HL-60 (cell line): Measurements from ENCODE around the gene GRP.

ENCODE experiments used
- DNase-seq, 2 experiments: peaks; one replicate each; pipeline ENCODE4 v3.0.0-alpha.2; 2010 to 2020; ENCODE audit warnings: low read depth in 1 of 2, low spot score in 1 of 2
- H3K27ac ChIP-seq: fragments of 250-450 bp; sonication (Bioruptor Pico); replicated peaks from 2 replicates; pipeline ENCODE4 v1.5.1; 2020; ENCODE audit warnings: mild to moderate bottlenecking, moderate library complexity
- H3K27me3 ChIP-seq: fragments of 250-450 bp; sonication (Bioruptor Pico); 2 replicates; pipeline ENCODE4 v1.5.1; 2021; ENCODE audit warnings: mild to moderate bottlenecking, moderate library complexity; ENCODE audit not compliant: insufficient read depth, poor library complexity, severe bottlenecking
- H3K4me3 ChIP-seq: replicated peaks from 2 replicates; pipeline ENCODE4 v1.5.1; 2011; ENCODE audit warnings: mild to moderate bottlenecking, control low read depth, low read length; ENCODE audit not compliant: insufficient read depth
- GABPA ChIP-seq: IDR thresholded peaks from 2 replicates; pipeline ENCODE4 v1.6.1; 2012; ENCODE audit warnings: low read depth
- POLR2AphosphoS5 ChIP-seq: IDR thresholded peaks from 2 replicates; pipeline ENCODE4 v1.6.1; 2012; ENCODE audit warnings: low read depth
- SPI1 ChIP-seq: IDR thresholded peaks from 2 replicates; pipeline ENCODE4 v1.6.1; 2012; ENCODE audit warnings: low read depth, mild to moderate bottlenecking, borderline replicate concordance
- TF ChIP-seq, protein P1 (sequence below): IDR thresholded peaks from 2 replicates; pipeline ENCODE4 v1.6.1; 2012; ENCODE audit warnings: low read depth; ENCODE audit not compliant: insufficient replicate concordance
- TF ChIP-seq, protein P2 (sequence below): IDR thresholded peaks from one replicate; pipeline ENCODE4 v1.5.1; 2011; ENCODE audit warnings: low read length, control low read depth, inconsistent platforms; ENCODE audit not compliant: insufficient read depth

The GRP gene

GRCh38 chr18:59274533-59274928 is 54.6 kb downstream of the GRP start:
- no peak overlapping the region for H3K27ac ChIP-seq
- TF ChIP-seq POLR2AphosphoS5 (no peak), GABPA (no peak), SPI1 (no peak)
- TF ChIP-seq, protein P1, sequence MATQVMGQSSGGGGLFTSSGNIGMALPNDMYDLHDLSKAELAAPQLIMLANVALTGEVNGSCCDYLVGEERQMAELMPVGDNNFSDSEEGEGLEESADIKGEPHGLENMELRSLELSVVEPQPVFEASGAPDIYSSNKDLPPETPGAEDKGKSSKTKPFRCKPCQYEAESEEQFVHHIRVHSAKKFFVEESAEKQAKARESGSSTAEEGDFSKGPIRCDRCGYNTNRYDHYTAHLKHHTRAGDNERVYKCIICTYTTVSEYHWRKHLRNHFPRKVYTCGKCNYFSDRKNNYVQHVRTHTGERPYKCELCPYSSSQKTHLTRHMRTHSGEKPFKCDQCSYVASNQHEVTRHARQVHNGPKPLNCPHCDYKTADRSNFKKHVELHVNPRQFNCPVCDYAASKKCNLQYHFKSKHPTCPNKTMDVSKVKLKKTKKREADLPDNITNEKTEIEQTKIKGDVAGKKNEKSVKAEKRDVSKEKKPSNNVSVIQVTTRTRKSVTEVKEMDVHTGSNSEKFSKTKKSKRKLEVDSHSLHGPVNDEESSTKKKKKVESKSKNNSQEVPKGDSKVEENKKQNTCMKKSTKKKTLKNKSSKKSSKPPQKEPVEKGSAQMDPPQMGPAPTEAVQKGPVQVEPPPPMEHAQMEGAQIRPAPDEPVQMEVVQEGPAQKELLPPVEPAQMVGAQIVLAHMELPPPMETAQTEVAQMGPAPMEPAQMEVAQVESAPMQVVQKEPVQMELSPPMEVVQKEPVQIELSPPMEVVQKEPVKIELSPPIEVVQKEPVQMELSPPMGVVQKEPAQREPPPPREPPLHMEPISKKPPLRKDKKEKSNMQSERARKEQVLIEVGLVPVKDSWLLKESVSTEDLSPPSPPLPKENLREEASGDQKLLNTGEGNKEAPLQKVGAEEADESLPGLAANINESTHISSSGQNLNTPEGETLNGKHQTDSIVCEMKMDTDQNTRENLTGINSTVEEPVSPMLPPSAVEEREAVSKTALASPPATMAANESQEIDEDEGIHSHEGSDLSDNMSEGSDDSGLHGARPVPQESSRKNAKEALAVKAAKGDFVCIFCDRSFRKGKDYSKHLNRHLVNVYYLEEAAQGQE: no peak
- TF ChIP-seq, protein P2, sequence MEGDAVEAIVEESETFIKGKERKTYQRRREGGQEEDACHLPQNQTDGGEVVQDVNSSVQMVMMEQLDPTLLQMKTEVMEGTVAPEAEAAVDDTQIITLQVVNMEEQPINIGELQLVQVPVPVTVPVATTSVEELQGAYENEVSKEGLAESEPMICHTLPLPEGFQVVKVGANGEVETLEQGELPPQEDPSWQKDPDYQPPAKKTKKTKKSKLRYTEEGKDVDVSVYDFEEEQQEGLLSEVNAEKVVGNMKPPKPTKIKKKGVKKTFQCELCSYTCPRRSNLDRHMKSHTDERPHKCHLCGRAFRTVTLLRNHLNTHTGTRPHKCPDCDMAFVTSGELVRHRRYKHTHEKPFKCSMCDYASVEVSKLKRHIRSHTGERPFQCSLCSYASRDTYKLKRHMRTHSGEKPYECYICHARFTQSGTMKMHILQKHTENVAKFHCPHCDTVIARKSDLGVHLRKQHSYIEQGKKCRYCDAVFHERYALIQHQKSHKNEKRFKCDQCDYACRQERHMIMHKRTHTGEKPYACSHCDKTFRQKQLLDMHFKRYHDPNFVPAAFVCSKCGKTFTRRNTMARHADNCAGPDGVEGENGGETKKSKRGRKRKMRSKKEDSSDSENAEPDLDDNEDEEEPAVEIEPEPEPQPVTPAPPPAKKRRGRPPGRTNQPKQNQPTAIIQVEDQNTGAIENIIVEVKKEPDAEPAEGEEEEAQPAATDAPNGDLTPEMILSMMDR: no peak
- no peak for DNase-seq
- no peak overlapping the region for H3K4me3 ChIP-seq
- H3K27me3 ChIP-seq: peaks cover 83% of the 10 kb centered on the region

- Histone ChIP-seq H3K4me3 (no peak overlapping the region), H3K27ac (no peak overlapping the region), H3K27me3 (peaks cover 80% of the 10 kb centered on the region)
- TF ChIP-seq, protein P2: no peak
- TF ChIP-seq, protein P1: no peak
- no peak for TF ChIP-seq GABPA
- no peak for TF ChIP-seq POLR2AphosphoS5
- TF ChIP-seq SPI1: no peak
- DNase-seq: no peak
Observed at GRCh38 chr18:59275406-59275949, 55.5 kb downstream of the GRP start.

DNA sequence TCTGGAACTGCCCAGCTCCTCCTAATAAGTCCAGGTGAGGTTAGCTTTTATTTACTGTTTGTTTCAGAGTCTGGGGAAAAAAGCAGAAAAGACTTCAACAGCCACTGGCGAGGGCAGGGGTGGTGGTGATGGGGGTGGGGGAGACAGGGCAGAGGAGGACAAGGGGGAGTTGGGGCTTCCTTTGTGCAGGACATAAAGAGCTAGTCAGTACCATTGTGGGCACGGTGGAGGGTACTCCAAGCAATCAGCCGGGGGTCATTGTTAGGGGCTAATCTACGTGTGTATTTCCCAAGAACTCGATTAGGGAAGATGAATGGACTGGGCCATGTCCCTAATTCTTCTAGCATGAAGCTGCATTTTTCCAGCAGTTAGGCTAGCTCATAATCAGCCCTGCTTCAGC is 56.1 kb downstream of the GRP start:
- Histone ChIP-seq H3K27me3 (peaks cover 77% of the 10 kb centered on the region), H3K27ac (no peak overlapping the region), H3K4me3 (no peak overlapping the region)
- TF ChIP-seq, protein P2: no peak
- no peak for TF ChIP-seq GABPA
- no peak for TF ChIP-seq POLR2AphosphoS5
- TF ChIP-seq, protein P1: no peak
- no peak for TF ChIP-seq SPI1
- DNase-seq: no peak
